ENCODE measurements around the gene CMTM8.
A peak's percentile ranks its signal among the peaks of the same experiment; 100 is the strongest.

Gene CMTM8

GRCh38 chr3:32411442-32411841, 173.0 kb downstream of the CMTM8 start:
- no peak for DNase-seq (ENCODE audit: low read depth)

GRCh38 chr3:32412887-32413286, 174.4 kb downstream of the CMTM8 start:
- DNase-seq (ENCODE audit: low read depth), result no peak

- DNase-seq (ENCODE audit: low read depth), result no peak
Measured at GRCh38 chr3:32413845-32414521, 175.5 kb downstream of the CMTM8 start.

GRCh38 chr3:32414522-32415202, 176.2 kb downstream of the CMTM8 start:
- peak; percentile 84 for DNase-seq (ENCODE audit: low read depth)

GRCh38 chr3:32419742-32420125, 181.3 kb downstream of the CMTM8 start:
- DNase-seq (ENCODE audit: low read depth), result peak; percentile 42

All from ELR (cell line).